Activated CD8-positive, alpha-beta memory T cell treated with anti-CD3 and anti-CD28 coated beads for 1 hour (primary cell): Measurements from ENCODE around the gene DDOST.
A peak's percentile ranks its signal among the peaks of the same experiment; 100 is the strongest.

Experiments used
- DNase-seq, 2 donors: peaks; one replicate each; pipeline ENCODE4 v3.0.0-alpha.2; 2020; ENCODE audit warnings: low read depth in 1 of 2; ENCODE audit errors: extremely low read depth in 1 of 2

The DDOST gene

DNA sequence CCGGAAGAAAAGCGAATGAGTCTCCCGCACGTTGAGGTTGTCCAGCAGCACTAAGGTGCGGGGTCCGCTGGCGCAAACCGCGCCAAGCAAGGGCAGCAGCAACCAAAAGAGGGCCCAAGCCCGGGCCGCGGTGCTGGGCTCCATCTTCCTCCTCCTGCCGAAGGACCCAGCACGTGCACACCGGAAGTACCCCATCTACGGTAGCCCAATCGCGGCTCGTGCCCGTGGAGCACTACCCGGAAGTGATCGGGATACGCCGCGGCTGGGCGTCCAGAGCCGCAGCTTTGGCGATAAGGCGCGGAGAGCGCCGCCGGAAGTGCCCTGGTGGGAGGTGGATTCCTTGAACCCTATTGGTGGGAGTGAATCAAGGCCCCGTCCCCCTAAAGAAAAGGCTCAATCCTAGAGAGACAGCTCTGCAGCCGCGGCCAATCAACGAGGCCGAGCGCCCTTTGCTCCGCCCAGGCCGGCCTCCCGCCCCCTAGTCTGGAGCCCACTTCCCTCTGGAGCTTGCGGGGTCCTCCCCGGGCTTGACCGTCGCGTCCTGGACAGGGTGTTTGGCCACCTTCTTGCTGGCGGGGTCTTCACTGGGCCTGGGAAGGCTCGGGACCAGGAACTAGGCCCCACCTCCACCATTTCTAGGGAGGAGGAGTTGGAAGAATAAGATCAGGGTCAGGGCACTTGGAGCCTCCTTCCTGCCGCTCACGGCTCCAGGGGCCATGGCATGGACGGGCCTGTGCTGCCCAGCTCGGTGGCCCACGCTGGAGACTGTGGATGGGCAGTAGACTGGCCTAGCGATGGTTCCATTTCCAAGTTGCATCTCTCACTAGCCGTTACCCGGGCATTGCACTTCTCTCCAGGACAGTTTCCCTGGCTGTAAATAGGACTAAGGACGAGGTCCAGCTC lies at the start of gene DDOST:
Gene DDOST (minus strand): TSS at position 163 of the 903 bp plus-strand sequence. CDS start 19 bp downstream, at position 144.
- peak; percentile 84 to 86 for DNase-seq

DNA sequence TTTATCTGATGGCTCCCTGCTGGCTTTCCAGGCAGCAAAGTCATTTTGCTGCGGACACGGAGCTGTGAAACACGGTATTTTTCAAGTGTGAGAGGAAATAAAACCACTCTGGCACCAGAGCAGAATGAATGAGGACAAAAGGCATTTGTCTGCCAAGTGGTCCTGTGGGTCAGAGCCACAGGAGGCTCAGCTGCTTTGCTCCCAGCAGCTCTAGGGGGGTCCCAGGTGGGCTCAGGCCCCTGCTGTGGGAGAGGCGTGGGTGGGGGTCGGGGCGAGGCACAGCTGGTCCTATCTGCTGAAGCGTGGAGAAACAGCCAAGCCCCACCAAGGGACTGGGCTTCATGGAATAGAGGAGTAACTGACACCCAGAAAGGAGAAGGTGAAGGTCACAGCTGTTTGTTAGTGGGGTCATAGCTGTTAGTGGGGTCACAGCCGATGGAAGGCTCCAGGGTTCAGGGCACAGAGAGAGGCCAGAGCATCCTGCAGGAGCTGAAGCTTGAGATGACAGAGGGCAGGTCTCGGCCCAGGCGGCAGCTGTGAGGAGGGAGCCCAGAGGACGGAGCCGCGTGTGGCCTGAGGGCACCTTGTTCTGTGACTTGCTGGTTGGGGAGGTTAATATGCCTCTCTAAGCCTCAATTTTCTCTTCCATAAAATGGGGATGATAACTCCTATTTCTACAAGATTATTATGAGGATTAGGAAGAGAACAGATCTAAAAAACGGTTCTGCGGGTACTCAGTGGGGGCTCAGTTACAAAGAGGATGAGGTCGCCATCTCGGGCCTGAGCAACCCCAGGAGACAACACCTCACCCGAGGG lies 49.5 kb upstream of the DDOST start:
- no peak for DNase-seq

DNA sequence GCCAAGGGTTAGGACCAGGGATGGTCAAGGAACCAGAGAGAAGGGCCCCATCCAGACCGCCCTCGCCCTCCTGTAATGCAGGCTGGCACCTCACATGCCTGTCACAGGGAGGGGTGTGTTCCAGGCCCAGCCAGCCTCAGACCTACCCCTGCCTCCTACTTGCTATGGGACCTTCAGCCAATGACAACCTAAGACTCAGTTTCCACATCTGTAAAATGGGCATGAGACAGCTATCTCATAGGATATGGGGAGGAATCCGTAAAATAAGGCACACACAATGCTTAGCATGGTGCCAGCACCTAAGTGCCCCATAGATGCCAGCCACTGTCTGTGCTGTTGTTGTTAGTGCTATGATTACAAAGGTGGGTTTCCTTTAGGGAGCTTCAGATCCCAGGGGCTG lies 48.7 kb upstream of the DDOST start:
- DNase-seq, result no peak

DNA sequence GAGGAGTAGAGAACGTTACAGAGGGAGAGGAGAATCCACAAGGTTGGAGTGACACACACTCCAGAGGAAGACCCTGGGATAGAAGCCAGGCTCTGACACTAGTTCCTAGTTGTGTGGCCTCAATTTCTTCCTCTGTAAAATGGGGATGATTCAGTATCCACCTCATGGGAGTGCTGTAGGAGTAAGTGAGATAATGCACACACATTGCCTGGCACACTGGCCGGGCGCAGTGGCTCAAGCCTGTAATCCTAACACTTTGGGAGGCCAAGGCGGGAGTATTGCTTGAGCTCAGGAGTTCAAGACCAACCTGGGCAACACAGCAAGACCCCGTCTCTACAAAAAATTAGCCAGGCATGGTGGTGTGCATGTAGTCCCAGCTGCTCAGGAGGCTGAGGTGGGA lies 47.7 kb upstream of the DDOST start:
- DNase-seq, result no peak

DNA sequence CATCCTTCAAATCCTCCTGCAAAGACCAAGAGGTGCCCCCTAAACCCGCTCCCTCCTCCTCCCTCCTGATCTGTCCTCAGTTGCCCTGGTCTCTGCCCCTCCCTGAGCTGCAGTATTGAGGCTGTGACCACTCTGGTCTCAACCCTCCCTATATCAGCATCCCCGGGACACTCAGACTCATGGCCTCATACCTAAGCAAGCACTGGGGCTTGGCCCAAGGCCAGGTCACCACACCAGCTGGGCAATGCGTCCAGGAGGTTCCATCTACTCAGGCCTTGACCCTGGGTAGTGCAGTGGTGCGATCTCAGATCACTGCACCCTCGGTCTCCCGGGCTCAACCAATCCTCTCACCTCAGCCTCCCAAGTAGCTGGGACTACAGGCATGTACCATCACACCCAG lies 46.9 kb upstream of the DDOST start:
- DNase-seq, result no peak

DNA sequence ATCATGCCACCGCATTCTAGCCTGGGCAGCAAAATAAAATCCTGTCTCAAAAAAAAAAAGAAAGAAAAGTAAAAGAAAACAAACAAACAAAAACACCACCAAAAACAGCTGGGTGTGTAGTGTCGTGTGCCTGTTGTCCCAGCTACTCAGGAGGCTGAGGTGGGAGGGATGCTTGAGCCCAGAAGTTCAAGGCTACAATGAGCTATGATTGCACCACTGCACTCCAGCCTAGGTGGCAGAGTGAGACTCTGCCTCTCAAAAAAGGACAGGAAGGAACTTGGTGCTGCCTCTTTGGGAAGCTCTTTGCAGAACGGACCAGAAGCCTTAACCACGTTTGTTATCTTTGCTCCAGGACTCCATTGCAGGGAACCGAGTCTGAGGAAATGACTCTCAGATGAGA lies 45.7 kb upstream of the DDOST start:
- DNase-seq, result no peak

DNA sequence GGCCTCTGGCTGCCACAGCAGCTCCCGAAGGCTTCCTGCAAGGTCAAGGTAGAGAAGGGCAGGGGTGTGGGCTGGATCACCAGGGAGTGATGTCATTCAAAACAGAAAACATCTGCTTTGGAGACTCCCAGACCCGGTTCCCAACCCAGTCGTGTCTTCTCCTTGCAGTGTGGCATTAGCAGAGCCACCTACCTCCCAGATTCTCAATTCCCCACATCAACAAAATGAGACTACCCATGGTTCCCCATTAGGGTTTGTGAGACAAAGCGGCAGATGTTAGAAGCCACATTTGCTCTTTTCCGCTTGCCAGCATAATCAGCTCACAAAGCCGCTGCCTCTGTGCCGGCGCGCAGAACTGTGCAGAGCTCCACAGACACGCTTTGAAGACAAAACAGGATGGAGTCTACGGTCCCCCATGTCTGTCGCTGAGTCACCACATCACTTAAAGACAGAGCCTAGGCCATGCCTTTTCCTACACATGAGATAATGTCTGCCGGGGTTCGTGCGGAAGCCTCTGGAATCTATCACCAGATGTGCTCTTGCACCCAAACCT lies 44.1 kb upstream of the DDOST start:
- no peak for DNase-seq

DNA sequence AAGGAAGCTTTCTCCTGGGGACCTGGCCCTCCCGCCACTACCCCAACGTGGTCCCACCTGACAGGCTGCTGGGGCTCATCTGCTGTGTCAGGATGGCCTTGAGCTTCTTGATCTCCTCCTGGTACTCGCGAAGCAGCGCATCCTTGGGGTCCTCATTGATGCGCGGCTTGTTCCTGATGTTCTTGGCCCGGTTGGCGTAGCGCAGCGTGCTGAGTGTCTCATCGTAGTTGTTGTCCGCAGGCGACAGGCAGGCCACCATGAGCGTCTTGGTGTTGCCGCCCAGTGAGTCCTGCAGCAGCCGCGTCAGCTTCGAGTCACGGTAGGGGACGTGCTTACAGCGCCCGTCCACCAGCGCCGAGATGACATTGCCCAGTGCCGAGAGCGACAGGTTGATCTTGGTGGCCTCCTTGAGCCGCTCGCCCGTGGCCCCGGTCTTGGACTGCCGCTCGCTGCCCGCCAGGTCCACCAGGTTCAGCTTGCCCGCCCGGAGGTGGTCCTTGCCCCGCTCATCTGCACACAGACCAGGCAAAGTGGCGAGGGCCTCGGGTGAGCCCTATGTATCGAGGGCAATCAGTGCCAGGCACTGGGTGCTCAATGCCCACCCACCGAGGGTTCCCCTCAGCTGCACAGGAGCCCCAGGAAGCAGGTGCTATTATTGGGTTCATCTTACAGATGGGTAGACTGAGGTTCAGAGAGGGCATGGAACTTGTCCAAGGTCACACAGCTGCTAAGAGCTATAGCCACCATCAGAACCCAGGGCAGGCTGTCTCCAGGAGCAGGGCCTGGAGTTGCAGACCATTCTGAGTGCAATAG lies 43.4 kb upstream of the DDOST start:
- no peak for DNase-seq

DNA sequence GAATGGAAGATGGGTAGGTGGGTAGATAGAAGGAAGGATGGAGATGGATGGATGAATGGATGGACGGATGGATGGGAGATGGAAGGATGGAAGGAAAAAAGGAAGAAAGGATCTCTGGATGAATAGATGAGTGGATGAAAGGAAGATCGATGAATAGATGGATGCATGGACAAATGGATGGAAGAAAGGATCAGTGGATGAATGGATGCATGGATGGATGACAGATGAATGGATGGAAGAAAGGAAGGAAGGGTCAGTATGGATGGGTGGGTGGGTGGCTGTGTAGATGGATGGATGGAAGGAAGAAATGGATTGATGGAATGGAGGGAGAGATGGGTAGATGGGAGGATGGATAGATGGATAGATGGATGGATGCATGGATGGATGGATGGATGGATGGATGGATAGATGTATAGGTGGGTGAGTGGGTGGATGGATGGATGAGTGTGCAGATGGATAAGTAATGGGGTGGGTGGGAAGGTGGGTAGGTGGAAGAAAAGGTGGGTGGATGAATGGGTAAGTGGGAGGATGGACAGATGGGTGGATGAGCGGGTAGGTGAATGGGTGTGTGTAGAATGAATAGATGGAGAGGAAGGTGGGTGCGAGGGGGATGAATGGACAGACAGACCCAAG lies 42.1 kb upstream of the DDOST start:
- DNase-seq, result no peak

DNA sequence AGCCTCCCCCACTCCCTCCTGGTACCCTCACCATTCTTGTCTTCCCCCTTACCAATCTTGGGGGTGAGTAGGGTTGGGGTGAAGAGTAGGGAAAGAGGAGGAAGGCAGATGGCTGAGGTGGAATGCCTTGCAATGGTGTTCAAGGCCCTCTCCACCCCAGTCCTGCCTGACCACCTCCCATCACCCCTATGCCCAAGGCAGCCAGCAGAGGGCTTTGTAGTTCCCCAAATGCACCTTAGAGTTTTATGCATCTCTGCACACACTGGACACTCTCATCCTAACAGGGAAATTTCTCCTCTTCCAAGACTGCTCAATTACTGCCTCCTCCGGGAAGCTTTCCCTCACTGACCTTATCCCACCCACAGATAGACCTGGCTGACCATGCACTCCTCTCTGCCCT lies 41.2 kb upstream of the DDOST start:
- DNase-seq, result no peak

DNA sequence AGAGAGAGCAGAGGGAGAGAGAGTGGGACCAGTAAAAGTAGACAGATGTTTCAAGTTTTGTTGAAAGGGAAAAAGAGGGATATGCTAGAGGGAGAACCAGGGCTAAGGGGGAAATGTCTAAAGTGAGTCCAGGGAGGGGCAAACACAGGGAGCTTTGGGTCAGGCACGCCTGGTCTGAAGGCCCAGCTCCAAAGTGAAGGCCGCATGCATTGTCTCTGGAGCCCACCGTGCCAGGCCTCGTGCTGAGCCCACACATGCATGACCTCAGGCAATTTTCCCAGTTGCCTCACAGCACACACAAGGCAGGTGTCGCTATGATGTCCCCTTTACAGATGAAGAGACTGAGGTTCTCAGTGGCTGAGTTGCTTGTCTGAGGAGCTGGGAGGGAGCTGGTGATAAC lies 40.7 kb upstream of the DDOST start:
- DNase-seq, result no peak

DNA sequence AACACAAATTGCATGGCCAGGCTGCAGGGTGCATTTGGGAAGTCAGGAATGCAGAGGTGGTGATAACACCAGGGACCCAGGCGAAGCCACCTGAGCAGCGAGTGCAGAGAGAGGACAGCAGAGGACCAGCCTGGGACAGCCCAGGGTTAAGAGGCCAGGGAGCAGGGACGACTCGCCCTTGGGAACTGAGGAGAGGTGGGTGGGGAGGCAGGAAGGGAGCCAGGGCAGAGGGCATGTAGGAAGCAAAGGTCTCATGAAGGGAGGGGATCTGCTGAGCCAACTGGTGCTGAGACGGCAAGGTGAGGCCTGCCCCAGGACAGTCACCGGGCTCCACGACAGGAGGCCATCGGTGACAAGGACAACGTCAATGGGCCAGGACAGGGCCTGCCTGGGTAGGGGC lies 40.3 kb upstream of the DDOST start:
- DNase-seq, result no peak

DNA sequence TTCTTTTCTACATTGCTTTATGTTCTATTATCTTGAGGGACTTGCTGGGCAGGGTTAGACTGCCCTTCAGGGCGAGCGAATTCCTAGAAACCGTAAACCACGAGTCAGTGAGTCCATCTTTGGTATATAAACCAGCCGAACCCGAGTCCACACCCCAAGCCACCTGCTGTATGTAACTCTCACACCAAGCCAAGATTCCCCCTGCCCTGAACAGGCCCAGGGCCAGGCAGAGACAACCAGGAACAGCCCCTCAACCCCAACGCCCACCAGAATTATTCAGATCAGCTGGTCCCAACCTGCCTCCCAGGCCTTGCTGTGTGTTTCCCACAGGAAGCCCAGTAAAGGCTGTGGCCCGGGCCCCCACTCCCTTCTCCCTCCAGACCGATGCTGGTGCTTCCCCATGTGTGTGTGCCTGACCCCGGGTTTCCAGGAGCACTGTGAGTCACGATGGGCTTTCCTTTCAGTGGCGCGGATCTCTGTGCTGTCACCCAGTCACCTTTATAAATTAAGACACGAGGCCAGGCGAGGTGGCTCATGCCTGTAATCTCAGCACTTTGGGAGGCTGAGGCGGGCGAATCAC lies 39.6 kb upstream of the DDOST start:
- no peak for DNase-seq

DNA sequence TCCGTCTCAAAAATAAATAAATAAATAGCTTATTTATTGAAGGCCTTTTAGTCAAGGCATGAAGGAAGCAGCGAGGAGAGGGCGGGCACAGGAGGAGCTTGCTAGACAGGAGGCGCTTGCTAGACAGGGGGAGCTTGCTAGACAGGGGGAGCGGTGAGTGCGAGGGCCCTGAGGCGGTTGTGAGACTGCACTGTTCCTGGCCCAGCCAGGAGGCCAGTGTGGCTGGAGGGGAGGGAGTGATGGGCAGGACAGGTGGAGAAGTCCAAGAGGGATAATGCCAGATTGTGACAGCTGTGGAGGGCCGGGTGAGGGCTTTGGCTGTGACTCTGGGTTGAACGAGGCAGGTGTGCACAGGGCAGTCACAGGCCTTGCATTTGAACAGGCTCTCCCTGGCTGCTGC lies 38.4 kb upstream of the DDOST start:
- DNase-seq, result no peak

DNA sequence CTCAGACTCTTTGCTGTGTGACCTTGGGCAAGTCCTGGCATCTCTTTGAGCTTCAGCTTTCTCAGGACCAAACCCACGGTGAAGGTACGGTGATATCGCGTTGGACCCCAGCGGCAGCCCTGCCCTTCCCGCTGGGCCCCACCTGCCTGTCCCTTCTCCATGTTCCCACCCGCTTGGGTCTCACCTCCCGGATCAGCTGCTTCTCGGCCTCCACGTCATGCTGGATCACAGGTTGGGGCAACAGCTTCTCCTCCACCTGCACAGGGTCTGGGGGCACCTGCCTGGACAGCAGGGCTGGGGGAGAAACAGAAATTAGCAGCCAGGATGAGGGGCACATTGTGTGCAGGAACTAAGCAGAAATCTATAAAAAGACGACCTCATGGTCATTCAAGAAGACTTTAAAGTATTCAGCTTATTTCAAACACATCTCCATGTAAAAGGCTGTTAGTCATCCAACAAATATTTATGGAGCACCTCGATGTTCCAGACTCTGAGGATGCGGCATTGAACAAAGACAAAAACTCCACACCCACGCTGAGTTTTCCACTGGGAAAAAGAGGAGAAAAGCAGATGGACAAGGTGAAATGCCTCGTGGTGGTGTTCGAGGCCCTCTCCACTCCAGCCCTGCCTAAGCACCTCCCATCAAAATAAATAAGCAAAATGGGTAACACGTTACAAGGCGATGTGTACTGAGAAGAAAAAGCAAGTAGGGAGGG lies 37.2 kb upstream of the DDOST start:
- DNase-seq, result no peak

DNA sequence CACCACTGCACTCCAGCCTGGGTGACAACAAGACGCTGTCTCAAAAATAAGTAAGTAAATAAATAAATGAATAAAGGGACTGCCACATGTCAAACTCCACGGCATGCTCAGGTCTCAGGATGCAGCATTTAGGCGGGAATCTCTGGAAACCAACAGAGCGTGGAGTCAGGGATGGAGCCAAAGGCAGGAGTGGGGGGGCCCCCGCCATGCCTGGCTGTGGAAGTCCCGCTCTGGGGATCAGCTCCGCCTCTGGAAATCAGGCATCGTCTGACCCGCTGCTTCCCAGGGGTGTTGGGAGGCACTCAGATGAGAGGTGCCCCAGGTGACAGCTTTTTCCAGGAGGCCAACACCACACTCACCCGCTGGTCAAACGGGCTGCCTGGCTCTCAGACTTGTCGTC lies 36.4 kb upstream of the DDOST start:
- DNase-seq, result no peak

DNA sequence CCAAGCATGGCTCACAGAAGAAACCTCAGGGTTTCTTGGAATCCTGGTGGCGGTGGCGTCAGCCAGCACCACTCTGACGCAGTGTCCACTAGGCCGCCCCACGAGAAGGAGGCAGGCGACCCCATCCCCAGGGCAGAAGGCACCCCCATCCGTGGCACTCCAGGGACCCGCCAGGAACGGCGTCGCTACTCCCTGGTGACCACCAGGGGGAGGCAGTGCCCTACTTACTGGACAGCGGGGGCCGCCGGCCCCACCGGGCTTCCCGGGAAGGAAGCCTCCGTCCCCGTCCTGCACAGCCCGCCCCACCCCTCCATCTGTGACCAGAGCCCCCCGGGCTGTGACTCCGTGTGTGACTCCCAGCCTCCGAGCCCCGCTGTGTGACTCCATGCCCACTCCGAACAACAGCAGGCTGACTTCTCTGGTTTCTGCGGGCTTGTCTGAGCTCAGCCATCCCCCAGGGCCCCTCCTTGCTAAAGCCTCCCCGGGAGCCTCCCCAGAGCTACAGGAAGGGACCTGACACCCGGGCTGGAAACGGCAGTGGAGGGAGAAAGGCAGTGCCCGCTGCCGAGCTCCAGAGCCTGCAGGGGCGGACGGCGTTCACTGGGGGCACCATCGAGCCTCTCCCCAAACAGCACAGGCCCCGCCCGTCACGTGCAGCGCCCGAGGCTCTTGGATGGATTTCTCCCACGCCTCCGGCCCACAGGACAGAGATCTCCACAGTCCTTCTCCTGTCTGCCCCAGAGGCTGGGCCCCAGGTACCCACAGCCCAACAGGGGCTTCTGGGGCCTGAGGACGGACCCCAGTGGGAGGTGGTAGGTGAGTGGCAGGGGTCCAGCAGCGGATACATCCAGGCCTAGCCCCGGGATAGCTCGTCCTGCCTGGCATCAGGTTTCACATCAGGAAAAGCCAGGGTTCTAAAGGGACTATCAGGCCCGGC lies 35.5 kb upstream of the DDOST start:
- DNase-seq, result peak; percentile 27 to 57

DNA sequence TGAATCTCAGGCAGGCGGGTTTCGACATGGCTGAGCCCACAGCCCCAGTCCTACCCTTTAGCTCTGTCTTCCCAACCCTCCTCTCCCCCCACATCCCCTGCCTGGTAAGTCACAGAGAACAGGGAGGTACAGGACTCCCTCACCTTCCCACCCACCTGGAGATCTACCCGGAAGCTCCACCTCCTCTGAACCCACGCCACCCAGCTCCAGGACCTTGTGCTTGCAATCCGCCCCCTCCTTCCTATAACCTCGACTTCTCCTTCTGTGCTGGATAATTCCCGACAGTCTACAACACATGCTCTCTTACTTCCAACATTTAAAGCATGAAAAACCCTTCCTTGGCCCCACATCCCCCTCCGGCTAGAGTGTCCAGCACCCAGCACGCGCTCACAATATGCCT lies 34.3 kb upstream of the DDOST start:
- no peak for DNase-seq
